Pancreas (tissue), 10 donors: ENCODE data around the gene PPP1R14D. TPM values are rescaled to one million over a fixed set of nuclear protein-coding genes. Genes with fewer than 3 reads are reported as not detected.
A peak's percentile ranks its signal among the peaks of the same experiment; 100 is the strongest.

Source experiments
- ATAC-seq, 4 donors: fragments of 200-7000 bp; cut with Tn5 transposase; one replicate each; pipeline versions ENCODE4 v1.8.0 to v1.9.1; 2020; ENCODE audit warnings: mild to moderate bottlenecking in 4 of 4, moderate library complexity in 4 of 4
- DNase-seq, 6 donors: peaks; one replicate each; pipeline ENCODE4 v3.0.0-alpha.2; 2020
- FAIRE-seq: peaks from 2 replicates; lab custom pipeline; 2012; peaks lifted over from hg19 to GRCh38; lab: Jason Lieb, UNC
- H3K27ac ChIP-seq, 4 donors: fragments of 200-600 bp; sonication (generic); 1 replicate in 3 of 4; 2 replicates in 1 of 4; pipeline versions ENCODE4 v1.5.0 to v1.8.0; 2020
- H3K27me3 ChIP-seq, 4 donors: fragments of 200-600 bp; one replicate each; pipeline ENCODE4 v1.8.0; 2021
- H3K36me3 ChIP-seq, 3 donors: fragments of 200-600 bp; sonication (generic) in 1 of 3; one replicate each; pipeline versions ENCODE4 v1.5.0 to v1.8.0; 2020 to 2021
- H3K4me1 ChIP-seq, 3 donors: fragments of 200-600 bp; one replicate each; pipeline ENCODE4 v1.8.0; 2021
- H3K4me3 ChIP-seq, 4 donors: fragments of 200-600 bp; sonication (generic) in 2 of 4; one replicate each; pipeline versions ENCODE4 v1.5.0 to v1.8.0; 2020 to 2021
- H3K9me3 ChIP-seq, 4 donors: fragments of 200-600 bp; one replicate each; pipeline ENCODE4 v1.8.0; 2021
- WGBS, 2 donors: extraction: QIAGEN DNeasy Blood & Tissue Kit; methylation state at CpG; one replicate each; pipeline ENCODE4 v1.1.7; 2013; 5-methylcytosine and 5-hydroxymethylcytosine counted together
- intact Hi-C, 3 donors: fragments of 100-400 bp; cut with DNase I; formaldehyde crosslinking; loops; one replicate each; pipeline versions ENCODE4 v1.11.1 to v1.14.2; 2022
- polyA plus RNA-seq, 2 donors: library from polyadenylated mRNA; stranded (reverse); fragments of 200-250 nt; gene quantifications; one replicate each; pipeline ENCODE4 v1.2.3, GENCODE V29; 2013
- total RNA-seq, 6 donors: library from RNA; stranded (reverse); fragmentation: NEBNext Ultra II Directional in 4 of 6; extraction: Animal tissue kit (Norgen Biotek cat#: 25700) in 4 of 6; gene quantifications; one replicate each; pipeline versions ENCODE4 v1.2.1 to v1.2.4, GENCODE V29; 2021 to 2023
- TF ChIP-seq, protein P1 (sequence below), 4 donors: fragments of 200-600 bp; sonication (generic) in 3 of 4; IDR thresholded peaks; one replicate each; pipeline versions ENCODE4 v1.5.0 to v1.8.0; 2021; ENCODE audit warnings: antibody characterized with exemption in 4 of 4
- donor health status: healthy with polysubstance abuse.
- donor health status: DM: no; HTN: no; CAD: no; lungs with moderate emphysema.
- donor health status: DM: no; HTN: no; CAD: no.
- donor health status: control.
- donor health status: control.
- donor health status: Bipolar disorder and iron deficiency.
- donor health status: DM: yes; HTN: yes; CAD: no.
- donor health status: DM: no; HTN: no; CAD: no.
- donor health status: DM: no; HTN: no; CAD: no.
- donor health status: DM: yes; HTN: yes; CAD: no.

The PPP1R14D gene
- total and polyA plus RNA-seq, 8 donors: 0.23 to 2.6 (median 0.55) TPM; not detected in 4

DNA sequence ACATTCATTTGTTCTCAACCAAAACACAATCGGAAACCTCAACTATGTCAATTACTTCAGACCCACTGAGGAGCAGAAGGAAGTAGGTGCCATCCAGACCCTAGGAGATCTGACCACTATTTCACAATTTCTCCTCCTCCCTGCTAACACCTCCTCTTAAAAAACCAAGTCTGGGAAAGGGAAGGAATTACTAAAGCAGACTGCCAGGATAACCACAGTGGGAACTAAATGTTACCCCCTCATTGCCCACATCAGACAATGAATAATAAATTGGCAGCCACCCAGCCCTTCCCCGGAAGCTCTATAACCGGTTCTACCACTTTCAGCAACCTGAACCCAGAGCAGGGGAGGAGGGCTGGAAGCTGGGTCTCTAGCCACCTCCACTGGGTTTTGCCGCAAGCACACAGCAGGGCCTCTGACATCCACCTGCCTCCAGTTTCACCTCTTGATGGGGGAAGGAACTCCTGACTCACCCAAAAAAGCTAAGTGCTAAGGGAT, 41.1 kb downstream of the PPP1R14D start:
- DNase-seq: peak; percentile 75 to 87 (median 83)
- Histone ChIP-seq H3K9me3 (no peaks in the 10 kb centered on the region), H3K4me1 (peaks cover 31 to 50% (median 34%) of the 10 kb centered on the region in 3 donors), H3K27me3 (no peaks in the 10 kb centered on the region), H3K27ac (peak overlapping the region; percentile 59 to 92 (median 74)), H3K4me3 (no peak overlapping the region), H3K36me3 (no peaks in the 10 kb centered on the region)
- TF ChIP-seq, protein P1, sequence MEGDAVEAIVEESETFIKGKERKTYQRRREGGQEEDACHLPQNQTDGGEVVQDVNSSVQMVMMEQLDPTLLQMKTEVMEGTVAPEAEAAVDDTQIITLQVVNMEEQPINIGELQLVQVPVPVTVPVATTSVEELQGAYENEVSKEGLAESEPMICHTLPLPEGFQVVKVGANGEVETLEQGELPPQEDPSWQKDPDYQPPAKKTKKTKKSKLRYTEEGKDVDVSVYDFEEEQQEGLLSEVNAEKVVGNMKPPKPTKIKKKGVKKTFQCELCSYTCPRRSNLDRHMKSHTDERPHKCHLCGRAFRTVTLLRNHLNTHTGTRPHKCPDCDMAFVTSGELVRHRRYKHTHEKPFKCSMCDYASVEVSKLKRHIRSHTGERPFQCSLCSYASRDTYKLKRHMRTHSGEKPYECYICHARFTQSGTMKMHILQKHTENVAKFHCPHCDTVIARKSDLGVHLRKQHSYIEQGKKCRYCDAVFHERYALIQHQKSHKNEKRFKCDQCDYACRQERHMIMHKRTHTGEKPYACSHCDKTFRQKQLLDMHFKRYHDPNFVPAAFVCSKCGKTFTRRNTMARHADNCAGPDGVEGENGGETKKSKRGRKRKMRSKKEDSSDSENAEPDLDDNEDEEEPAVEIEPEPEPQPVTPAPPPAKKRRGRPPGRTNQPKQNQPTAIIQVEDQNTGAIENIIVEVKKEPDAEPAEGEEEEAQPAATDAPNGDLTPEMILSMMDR (IDR thresholded peaks at IDR 0.05): no peak
- WGBS, 2 donors: 5 to 7% methylated on average over 4 of the region's 4 CpGs
- no peak for FAIRE-seq
- peak; percentile 80 to 90 (median 86) for ATAC-seq
- intact Hi-C loops: no loop called here

DNA sequence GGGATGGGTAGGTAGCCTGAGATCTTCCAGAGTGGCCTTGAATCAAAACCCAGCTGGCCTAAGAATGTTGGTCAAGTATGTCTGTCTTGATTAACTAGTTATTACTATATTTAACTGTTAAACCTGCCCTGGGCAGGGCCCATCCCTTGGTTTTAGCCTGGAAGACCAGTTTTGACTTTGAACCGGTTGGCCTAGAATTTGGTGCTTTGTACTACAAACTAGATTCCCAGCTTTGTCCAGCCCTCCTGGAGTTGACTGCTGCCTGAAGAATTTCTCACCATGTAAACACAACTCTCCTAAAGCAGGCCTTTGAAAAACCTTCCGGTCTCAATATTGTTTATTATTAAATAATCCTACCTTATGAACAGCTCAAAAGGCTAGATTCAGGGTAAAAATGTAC, 42.7 kb downstream of the PPP1R14D start:
- Histone ChIP-seq H3K36me3 (no peaks in the 10 kb centered on the region), H3K4me3 (no peak overlapping the region), H3K27me3 (no peaks in the 10 kb centered on the region), H3K27ac (peak overlapping the region; percentile 24 to 92 (median 62)), H3K4me1 (peaks cover 31 to 45% (median 34%) of the 10 kb centered on the region in 3 donors), H3K9me3 (no peaks in the 10 kb centered on the region)
- intact Hi-C loops: no loop called here
- FAIRE-seq (no peak), ATAC-seq (no peak), DNase-seq (no peak)
- TF ChIP-seq, protein P1 (IDR thresholded peaks at IDR 0.05): no peak
- 47 to 57% methylated on average over 2 of the region's 2 CpGs for WGBS, 2 donors

DNA sequence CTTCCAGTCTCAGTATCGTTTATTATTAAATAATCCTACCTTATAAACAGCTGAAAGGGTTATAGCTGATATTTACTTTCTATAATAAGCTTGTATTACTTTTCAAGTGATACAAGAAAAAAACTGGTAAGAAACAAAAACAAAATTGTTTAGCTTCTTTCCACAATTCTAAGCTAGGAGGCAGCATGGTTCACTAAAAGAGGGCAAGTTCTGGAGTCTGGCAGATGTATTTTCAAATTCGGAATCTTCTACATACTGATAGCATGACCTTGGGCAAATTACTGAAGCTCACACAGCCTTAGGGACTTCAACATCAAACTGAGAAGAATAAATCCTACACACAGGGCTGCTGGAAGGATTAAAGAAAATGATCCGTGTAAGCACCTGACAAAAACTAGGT, 43.3 kb downstream of the PPP1R14D start:
- 49 to 51% methylated on average over 3 of the region's 3 CpGs for WGBS, 2 donors
- peak in 1 of 4 donors; percentile 13 for ATAC-seq
- Histone ChIP-seq H3K4me3 (no peak overlapping the region), H3K27me3 (no peaks in the 10 kb centered on the region), H3K36me3 (no peaks in the 10 kb centered on the region), H3K27ac (peak overlapping the region; percentile 24 to 92 (median 62)), H3K4me1 (peaks cover 31 to 39% (median 34%) of the 10 kb centered on the region in 3 donors), H3K9me3 (no peaks in the 10 kb centered on the region)
- intact Hi-C loops: no loop called here
- TF ChIP-seq, protein P1 (IDR thresholded peaks at IDR 0.05): no peak
- no peak for FAIRE-seq
- no peak for DNase-seq

DNA sequence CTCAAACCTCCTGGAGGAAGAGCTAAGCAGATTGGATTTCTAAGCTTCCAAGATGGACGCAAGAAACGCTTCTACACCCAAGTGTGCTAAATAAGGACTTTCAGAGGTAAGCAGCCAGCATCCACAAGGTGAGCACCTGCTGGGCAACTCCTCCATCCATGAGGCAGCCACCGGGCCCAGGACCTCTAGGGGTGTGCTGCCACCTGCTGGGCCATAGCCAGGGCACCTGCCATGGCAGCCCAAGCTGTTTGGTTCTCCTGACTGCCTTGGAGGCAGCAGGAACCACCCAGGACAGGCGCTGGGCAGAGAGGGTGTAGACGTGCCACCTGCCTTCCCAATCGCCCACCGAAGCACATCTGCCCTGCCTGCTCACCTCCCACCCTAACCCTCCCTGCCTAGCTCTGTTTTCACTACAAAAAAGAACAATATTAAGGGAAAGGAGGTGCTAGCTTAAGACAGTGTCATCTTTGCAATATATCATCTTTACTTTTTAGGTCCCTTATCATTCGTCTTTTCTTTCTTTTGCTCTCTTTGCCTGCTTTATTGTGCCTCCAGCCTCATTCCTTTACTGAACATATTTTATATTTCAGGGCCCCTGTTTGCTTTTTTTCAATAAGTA, 45.8 kb downstream of the PPP1R14D start:
- no peak for FAIRE-seq
- Histone ChIP-seq H3K27me3 (no peaks in the 10 kb centered on the region), H3K27ac (no peak overlapping the region), H3K4me1 (peaks cover 25 to 28% (median 26%) of the 10 kb centered on the region in 3 donors), H3K9me3 (no peaks in the 10 kb centered on the region), H3K36me3 (peaks cover 0 to 11% (median 0%) of the 10 kb centered on the region in 3 donors), H3K4me3 (no peak overlapping the region)
- TF ChIP-seq, protein P1 (IDR thresholded peaks at IDR 0.05): peak; percentile 73 to 78 (median 76)
- intact Hi-C loops: no loop called here
- DNase-seq: peak; percentile 71 to 94 (median 86)
- WGBS, 2 donors: 15 to 18% methylated on average over 8 of the region's 8 CpGs
- peak; percentile 73 to 93 (median 88) for ATAC-seq
